GM12872 (cell line): ENCODE results near the gene ZNF253.

Experiments
- TF ChIP-seq, protein P1 (sequence below): IDR thresholded peaks from 3 replicates; pipeline ENCODE4 v1.5.1; 2011; ENCODE audit warnings: low read depth, mild to moderate bottlenecking, low read length, moderate library complexity; ENCODE audit not compliant: insufficient read depth

The ZNF253 gene

DNA sequence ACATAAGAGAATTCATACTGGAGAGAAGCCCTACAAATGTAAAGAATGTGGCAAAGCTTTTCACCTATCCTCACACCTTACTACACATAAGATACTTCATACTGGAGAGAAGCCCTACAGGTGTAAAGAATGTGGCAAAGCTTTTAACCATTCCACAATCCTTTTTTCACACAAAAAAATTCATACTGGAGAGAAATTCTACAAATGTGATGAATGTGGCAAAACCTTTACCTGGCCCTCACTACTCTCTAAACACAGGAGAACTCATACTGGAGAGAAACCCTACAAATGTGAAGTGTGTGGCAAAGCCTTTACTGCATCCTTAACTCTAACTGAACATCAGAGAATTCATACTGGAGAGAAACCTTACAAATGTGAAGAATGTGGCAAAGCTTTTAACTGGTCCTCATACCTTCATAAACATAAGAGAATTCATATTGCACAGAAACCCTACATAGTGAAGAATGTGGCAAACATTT, 30.1 kb upstream of the ZNF253 start:
- TF ChIP-seq, protein P1, sequence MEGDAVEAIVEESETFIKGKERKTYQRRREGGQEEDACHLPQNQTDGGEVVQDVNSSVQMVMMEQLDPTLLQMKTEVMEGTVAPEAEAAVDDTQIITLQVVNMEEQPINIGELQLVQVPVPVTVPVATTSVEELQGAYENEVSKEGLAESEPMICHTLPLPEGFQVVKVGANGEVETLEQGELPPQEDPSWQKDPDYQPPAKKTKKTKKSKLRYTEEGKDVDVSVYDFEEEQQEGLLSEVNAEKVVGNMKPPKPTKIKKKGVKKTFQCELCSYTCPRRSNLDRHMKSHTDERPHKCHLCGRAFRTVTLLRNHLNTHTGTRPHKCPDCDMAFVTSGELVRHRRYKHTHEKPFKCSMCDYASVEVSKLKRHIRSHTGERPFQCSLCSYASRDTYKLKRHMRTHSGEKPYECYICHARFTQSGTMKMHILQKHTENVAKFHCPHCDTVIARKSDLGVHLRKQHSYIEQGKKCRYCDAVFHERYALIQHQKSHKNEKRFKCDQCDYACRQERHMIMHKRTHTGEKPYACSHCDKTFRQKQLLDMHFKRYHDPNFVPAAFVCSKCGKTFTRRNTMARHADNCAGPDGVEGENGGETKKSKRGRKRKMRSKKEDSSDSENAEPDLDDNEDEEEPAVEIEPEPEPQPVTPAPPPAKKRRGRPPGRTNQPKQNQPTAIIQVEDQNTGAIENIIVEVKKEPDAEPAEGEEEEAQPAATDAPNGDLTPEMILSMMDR, result no peak

DNA sequence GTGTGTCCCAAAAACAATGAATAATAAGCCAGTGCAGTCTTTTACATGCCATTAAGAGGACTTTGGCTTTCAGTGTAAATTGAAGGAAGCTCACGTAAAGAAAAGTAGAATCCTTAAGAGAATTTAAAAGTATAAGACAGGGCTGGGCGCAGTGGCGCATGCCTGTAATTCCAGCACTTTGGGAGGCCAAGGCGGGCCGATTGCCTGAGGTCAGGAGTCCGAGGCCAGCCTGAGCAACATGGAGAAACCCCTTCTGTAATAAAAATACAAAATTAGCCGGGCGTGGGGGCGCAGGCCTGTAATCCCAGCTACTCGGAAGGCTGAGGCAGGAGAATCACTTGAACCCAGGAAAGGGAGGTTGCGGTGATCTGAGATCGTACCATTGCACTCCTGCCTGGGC, 17.9 kb upstream of the ZNF253 start:
- TF ChIP-seq, protein P1, result no peak

DNA sequence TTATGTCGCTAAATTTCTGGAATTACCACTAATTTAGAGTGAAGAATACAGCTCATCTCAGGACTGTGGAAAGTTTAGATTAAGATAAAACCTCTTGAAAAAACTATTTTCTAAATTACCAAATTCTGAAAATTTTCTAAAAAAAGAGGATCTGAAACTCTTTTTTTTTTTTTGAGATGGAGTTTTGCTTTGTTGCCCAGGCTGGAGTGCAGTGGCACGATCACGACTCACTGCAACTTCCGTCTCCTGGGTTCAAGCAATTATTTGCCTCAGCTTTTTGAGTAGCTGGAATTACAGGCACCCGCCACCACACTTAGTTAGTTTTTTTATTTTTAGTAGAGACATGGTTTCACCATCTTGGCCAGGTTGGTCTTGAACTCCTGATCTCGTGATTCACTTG, 16.6 kb upstream of the ZNF253 start:
- TF ChIP-seq, protein P1, result no peak

DNA sequence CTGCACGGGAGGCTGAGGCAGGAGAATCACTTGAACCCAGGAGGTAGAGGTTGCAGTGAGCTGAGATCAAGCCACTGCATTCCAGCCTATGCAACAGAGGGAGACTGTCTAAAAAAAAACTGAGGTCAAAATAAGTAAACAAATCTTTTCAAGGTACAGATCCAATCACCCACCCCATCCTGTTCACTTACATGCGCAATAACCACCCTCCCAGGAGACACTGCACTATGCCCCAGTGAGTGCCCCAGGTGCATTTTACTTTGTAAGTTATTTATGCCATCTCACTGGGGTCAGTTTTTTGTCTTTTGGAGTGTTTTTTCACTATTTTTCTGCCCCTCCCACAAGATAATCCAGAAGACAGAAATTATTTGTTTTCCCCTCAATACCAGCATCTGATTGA, 6.9 kb upstream of the ZNF253 start:
- TF ChIP-seq, protein P1, result no peak

DNA sequence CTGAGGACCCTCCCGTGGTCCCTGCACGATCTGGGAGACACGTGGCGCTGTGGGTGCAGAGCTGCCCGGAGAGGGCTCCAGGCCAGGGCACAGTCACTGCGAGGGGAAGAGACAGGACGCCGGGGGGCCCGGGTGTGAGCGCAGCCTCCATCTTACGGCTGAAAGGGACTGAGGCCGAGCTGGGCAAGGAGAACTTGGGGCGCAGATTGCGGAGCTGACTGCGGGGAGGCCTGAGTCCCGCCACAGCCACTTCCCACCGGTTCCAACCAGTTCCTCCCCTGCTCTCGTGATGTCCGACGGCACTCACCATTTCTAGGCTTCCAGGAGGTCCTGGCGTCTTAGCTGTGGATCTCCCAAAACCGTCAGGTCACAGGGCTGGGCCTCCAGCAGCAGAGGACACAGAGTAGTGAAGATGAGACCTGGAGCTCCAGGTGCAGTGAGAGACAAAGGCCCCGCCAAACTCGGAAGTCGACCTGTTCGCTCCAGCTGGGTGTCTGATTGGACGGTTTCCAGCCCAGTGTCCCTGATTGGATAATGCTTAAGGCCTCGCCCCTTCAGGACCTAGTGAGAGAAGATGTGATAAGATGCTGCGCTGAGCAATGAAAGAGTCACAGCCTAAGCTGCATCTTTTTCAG, 4.8 kb upstream of the ZNF253 start:
- TF ChIP-seq, protein P1, result no peak

DNA sequence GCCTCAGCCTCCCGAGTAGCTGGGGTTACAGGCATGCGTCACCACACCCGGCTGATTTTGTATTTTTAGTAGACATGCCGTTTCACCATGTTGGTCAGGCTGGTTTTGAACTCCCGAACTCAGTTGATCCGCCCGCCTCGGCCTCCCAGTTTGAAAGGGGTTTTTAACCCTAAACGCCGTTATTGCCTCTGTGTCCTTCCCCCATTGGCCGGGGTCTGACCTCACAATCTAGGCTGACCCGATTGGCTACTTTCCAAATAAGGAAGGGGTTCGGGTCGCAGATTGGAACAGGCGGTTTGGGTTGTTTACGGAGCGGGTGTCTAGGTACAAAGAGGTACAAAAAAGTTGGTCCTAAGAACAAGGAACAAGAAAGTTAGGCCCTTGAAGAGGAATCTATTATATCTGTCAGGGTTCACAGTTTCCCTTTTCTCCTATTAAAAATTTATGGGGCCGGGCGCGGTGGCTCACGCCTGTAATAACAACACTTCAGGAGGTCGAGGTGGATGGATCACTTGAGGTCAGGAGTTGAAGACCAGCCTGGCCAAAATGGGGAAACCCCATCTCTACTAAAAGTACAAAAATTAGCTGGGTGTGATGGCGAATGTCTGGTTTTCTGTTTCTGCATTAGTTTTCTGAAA, 1.0 kb downstream of the ZNF253 start:
- TF ChIP-seq, protein P1, result no peak

DNA sequence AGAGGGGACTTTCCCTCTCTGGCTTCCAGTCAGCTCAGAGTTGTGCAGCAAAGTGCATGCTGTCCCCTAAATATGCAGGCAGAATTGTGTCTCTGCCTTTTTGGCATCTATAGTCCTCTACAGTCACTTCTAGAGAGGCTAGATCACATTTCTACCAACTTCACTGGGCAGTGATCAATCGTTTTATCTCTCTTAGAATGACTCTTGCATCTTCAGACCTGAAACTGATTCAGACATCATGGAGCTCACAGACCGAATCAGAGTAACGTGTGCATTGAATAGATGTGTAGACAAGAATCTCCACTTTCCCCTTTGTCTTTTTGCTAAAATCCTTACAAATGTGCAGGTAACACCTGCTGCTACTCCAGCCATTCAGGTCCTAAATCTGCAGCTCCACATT, 6.2 kb downstream of the ZNF253 start:
- TF ChIP-seq, protein P1, result no peak
